Kasumi-1 (cell line): ENCODE measurements around the gene FAM89B.

Experiments used
- DNase-seq, 2 experiments: peaks; one replicate each; lab custom pipeline; 2025; lab: John Stamatoyannopoulos, UW

The FAM89B gene

DNA sequence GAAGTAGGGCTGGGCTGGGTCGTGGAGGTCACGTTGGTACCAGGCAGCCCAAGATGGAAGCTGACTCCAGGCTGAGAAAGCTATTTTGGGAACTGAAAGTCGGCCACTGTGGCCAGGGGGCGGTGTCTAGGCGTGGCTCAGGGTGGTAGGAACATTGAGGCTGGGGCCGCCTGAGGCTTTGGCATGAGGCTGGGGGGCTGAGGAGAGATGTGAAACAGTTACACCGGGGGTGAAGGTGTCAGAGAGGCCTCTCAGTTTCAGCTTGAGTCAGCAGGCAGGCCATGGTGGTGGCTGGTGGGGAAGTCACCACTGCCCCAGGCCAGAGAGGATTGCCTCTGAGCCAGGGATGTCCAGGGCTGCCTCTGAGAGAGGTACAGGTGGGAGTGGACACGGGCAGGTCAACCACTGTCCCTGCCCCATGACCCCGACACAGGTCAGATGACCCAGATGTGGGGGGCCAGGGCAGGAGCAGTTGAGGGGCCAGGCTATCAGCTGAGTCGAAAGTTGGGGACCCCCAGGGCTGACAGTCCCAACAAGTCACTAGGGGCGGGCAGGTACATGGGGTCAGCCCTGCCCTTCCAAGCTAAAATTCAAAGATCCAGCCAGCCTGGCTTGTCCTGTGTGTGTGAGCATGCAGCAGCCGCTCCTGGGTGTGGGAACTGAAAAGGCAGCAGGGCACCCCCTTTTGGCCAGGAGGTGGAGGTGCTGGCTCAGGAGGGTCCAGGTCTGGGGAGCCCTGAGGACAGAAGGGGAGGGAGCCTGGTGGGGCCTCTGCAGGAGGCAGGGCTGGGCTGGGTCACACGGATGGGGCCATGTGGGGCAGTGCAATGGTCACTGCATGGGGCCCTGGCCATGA lies 16.1 kb downstream of the FAM89B start:
- peak; percentile 69 to 71 for DNase-seq

DNA sequence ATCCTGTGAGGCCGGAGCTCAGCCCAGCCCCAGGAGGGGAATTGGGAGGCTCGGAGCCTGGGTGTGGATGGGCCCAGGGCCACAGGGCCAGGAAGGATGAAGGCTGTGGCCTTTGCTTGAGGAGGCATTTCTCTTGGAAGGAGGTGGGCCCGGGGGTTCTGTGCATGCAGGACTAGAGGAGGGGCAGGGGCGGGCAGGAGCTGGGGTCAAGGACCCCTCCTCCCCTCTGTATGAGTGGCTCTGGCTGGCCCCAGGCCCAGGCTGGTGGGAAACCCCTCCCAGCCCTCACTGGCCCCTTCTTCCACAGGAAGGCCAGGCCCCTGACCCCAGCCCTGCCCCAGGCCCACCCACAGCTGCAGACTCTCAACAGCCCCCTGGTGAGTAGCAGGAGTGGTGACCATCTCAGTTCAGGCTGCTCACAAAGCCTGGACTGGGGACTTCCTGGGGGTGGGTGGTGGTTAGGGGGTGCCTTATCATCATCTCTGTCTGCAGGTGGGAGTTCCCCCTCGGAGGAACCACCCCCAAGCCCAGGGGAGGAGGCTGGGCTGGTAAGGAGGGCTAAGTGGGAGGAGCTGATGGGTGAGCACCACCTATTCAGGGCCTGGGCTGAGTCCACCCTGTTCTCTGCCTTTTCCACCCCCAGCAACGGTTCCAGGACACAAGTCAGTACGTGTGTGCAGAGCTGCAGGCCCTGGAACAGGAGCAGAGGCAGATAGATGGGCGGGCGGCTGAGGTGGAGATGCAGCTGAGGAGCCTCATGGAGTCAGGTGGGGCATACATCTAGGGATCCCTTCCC lies 17.3 kb downstream of the FAM89B start:
- no peak for DNase-seq

DNA sequence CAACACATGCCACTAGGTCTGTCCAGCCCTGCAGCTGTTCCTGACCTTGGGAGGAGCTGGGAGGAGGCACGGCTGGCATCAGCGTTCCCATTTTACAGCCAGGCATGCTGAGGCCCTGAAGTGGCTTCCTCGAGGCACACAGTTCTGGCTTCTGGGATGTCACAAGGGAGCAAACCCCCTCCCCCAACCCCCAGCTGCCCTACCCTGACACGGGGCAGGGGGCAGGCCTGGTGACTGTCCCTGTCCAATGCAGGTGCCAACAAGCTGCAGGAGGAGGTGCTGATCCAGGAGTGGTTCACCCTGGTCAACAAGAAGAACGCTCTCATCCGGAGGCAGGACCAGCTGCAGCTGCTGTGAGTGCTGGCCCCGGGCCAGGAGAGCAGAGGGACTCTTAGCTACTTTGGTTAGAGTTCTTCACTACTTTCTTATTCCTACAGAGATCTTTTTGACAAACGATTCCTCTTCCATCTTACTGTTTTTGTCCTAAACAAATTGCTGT lies 18.0 kb downstream of the FAM89B start:
- DNase-seq = no peak

DNA sequence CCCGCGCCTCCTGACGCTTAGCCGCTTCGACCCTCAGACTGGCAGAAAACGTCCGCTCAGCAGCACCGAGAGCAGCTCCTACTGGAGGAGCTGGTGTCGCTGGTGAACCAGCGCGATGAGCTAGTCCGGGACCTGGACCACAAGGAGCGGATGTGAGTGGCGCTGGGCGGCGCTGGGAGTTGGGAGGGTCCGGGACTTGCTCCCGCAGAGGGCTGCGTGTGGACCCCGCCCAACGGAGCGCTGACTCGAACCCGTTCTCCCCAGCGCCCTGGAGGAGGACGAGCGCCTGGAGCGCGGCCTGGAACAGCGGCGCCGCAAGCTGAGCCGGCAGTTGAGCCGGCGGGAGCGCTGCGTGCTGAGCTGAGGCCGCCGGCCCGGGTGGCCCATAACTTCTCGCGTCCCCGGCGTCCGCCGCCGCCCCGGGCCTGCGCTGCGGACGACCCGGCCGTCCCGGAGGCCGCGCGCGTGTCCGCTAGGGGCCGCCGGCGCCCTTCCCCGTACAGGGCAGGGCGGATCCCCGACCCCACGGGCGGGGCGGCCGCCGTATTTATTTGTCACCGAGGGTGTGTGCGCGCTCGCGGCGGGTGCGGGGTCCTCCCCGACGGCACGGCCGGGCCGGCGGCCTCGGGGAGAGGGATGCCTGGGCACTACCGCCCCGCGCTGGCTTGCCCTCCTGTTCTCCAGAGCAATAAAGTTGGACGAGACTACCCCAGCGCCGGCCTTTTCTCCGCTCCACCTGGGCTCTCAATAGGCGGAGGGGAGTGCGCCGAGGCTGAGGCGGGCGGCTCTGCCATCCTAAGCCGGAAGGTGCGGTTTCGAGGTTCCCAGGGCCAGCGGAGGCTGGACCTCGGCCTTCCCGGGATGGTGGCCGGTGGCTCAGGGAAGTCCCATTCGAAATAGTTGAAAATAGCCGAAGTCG lies 19.9 kb downstream of the FAM89B start:
- DNase-seq = no peak

DNA sequence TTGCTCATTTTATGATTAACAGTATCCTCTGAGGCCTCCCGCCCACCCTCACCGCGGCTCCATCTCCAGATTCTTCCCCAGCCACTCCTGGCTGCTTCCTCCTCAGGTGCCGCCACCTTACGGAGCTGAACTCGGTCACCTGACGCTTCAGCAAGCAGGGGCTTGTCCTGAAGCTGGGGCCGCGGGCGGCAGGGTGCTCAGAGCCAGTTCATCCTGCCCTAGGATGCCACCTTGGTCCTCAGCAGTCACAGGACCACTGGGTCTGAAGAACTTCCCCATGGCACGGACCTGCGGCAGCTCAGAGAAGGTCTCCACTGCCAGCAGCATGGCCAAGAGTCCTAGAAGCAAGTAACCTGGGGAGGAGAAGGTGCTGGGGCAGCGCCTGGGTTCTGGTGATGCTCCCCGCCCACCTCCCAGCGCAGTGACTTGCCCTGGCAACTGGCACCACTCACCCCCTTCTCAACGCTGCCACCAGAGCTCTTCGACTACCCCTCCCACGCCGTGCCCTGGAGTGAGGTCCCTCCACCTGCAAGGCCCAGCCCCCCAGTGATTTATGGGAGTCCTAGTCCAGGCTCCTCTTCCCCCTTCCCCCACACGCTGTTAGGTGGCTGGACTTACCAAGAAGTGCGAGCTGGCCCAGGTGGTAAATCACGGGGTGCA lies 20.6 kb downstream of the FAM89B start:
- no peak for DNase-seq

DNA sequence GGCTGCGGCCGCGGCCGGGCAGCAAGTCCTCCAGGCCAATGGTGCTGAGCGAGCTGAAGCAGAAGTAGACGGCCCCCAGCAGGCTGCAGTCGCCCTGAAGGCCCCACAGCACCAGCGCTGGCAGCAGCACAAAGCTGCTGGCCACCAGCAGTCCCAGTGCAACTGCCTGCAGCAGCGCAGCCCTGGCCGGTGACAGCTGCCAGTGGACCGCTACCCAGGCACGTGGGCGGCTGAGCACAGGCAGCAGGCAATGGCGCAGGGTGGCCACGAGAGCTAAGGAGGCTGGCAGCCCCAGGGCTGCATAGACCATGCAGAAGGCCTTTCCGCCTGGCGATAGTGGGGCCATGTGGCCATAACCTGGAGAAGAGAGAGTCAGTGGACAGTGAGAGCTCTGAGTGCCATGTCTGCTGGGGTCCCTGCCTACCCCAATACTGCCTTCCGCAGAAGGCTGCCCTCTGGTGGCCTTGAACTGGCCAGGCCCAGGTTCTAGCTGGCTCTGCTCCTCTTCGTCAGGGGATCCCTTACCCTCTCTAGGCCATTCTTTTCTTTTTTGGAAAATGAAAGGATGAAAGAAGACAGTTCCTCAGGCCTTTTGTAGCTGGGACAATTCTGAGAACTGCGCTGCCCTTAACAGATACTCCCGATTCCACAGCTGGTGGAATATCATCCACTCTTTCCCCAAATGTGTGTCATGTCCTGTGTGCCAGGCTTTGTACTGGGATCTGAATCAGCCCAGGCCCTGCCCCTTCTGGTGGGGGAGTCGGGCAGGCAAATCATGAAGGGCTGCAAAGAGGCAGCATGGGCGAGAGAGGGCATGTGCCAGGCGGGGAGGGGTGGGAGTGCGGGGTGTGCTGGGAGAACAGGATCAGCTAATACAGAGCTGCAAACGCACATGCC lies 21.4 kb downstream of the FAM89B start:
- DNase-seq = peak; percentile 32 to 37

DNA sequence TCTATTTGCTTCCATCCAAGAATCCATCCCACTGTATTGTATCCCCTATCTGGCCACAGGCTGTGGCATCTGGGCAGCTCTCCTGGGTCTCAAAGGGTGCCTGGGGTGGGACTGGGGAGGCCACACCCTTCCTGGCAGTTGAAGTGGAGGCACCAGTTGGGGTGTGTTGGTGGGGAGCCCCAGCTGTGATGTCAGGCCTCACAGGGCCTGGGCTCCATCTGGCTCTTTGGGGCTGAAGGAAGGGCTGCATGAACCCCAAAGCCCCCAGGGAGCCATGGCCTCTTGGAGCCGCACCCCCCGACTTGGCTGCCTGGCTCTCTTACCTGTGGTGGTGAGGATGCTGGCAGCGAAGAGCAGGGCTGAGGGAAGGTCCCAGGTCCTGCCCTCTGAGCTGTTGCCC lies 22.8 kb downstream of the FAM89B start:
- no peak for DNase-seq

DNA sequence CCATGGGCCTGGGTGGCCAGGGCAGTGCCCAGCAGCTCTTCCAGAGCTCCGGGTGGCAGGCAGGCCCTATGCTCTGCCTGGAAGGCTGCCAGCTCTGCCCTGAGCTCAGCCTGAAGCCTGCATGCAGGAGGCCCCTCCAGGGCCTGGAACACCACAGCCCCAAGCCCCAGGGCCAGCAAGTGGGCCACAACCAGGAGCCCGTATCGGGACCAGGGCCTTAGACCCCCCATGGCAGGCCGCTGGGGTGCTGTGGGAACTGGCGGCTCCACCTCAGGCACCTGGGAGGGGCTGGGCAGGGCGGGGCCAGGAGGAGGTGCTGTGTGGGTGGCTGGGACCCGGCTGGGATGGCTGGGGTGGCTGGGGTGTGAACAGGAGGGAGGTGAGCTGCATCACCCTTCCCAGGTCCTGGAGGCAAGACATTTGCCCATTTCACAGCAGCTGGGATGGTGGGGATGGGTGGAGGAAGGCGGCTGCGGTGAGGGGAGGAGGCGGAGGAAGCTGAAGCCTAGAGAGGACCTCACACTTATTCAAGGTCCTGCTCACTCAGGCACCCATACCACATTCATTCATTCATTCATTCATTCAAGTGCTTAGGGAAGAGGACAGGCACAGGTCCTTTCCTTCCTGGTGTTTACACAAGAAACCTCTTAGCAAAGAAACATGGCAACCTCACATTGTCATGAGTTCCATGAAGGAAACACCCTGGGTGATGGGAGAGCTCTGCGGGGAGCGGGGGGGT lies 23.4 kb downstream of the FAM89B start, which contains the start of gene KCNK7:
Gene KCNK7 (minus strand): TSS at position 258 of the 739 bp plus-strand sequence. CDS start 28 bp downstream, at position 230.
- no peak for DNase-seq

DNA sequence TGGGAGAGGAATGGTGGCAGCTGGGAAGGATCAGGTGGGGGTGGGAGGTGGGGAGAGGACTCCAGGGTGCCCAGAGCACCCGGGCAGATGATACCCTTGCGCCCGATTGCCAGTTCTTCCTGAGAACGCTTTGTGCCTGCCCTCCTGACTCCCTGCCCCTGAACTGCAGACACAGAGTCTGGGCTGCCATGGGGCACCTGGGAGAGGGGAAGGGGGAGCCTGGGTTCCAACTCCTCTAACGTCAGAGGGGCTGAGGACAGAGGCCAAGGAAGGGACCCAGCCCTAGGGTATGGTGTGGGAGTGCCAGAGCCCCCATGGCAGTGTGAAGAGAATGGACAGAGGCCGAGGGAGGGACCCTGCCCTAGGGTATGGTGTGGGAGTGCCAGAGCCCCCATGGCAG lies 24.2 kb downstream of the FAM89B start:
- no peak for DNase-seq

DNA sequence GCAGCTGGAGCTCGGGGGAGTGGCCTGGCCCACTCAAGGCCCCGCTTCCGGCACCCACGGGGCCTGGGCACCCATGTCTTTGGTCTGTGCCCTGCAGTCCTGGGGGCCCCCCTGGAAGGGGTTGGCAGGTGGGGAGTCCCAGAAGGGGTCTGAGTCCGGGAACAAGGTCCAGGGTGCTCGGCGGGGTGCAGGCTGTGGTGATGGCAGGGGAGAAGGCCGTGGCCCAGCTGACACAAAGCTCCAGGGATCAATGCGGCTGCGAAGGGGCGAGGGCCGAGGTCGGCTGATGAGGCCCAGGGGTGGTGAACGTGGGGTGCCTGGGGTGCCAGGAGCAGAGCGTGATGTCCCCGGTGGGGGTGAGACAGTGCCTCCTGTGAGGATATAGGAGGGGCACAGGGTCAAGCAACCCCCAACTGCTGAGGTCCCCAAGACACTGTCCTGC lies 25.9 kb downstream of the FAM89B start:
- DNase-seq = no peak

DNA sequence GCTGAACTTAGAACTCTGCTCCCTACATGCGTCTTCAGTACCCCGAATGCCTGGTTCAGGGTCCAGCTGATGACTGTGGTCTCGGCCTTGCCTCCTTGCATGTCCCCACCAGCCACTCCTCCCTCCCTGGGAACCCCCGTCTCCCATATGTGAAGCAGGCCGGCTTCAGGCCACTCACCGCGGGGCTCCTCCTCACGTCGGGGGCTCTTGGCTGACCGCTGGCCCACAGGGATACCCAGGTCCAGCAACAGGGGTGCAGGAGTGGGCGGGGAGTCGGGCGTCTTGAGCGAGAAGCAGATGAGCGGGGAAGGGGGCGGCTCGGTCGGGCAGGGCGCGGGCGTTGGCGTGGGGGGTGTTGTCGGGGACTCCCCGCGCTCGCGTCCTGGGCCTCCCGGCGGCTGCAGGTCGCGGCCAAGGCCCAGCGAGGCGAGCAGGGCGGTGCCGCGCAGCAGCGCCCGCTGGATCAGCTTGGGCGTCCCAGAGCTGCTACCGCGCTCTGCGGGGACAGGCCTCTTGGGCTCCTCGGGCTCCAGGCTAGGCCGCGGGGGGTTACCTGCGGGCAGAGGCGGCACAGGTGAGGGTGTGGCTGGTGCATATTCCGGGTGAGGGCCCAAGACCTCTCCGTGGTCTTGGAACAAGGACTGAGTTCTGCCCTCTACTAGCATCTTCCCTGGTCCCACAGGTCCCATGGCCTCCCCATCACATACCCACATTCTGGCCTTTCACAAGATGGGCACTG lies 27.0 kb downstream of the FAM89B start:
- no peak for DNase-seq

DNA sequence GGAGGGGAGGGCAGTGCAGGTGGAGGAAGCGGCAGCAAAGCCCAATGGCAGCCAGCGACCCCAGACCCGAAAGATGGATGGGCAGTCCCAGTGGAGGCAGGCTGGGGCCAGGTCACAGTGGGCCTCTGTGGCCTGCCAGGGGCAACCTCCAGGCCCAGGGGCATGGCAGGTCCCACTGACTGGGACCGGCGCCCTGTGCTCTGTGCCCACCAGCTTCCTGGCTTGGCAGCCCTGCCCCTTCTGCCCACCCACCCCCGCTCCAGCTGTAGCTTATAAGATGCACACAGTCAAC lies 27.6 kb downstream of the FAM89B start:
- DNase-seq = no peak

DNA sequence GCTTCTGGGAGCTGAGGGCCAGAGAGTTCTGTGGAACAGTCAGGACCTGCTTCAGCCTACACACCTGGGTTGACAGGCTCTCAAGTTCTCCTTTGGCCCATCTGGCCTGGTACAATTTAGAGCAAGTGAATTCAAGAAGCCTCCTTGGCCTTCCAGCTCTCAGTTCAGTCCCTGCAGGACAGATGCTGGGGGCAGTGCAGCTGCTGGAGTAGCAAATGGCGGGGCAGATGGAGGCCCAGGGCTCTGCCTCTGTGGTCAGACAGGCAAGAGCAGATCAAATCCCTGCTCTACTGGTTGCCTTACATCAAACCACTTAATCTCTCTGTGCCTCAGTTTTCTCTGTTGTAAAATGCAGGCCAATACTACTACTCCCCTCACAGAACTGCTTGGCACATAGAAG lies 31.9 kb downstream of the FAM89B start:
- no peak for DNase-seq

DNA sequence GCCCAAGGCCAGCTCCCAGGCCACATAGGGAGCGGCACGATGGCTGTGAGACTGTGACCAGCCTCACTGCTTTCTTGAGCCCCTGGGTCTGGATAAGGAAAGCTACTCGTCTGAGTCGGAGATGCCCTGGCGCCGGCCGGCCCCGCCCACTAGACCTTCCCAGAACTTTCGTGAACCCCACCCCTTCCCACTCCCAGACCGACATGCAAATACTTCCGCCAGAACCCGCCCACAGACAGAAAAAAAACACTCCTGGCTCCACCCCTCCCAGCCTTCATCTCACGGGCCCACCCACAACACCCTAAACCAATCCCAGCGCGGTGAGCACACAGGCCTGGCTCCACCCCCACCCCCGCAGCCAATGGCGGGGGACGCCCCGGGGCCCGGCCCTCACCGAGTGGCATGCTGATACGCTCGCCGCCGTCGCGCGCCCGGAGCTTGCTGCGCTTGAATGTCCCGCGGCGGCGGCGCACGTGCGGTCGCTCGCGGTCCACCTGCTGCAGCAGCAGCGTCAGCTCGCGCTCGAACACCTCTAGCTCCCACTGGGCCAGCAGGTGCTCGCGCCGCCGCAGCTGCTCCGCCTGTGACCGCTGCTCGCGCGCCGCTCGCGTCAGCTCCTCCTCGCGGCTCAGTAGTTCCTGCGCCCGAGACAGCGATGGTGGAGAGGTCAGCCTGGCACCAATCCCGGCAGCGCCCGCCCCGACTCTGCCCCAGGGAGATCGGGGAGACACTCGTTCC lies 34.7 kb downstream of the FAM89B start:
- no peak for DNase-seq

DNA sequence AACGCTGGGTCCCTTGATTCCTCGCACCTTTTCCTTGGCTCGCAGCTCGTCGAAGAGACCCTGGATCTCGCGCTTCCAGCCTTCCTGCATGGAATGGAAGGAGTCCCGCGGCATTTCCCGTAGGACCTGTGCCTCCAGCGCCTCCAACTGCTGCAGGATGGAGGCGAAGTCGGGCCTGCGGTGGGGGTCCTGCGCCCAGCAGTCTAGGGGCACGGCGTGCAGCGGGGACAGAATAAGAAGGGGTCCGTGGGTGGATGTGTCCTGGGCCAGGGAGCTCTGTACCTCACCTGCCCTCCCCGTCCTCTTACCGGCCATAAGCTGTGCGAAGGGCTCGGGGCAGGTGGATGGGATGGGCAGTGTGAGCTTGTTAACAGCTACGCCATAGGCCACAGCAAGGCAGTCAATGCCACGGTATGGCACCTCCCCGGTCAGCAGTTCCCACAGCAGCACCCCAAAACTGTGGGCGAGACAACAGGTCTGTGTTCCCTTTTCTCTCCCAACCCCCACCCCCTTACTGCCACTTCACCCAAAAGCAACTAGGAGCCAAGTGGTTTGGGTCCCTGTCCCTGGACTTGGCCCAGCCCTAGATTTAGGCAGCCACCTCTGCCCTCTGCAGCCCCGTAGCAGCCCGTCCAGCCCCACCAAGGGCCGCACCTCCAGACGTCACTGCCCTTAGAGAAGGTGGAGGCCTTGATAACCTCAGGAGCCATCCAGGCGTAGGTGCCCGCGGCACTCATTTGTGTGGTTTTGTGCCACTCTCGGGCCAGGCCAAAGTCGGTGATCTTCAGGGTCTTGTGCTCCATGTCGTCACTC lies 35.5 kb downstream of the FAM89B start:
- DNase-seq = no peak

DNA sequence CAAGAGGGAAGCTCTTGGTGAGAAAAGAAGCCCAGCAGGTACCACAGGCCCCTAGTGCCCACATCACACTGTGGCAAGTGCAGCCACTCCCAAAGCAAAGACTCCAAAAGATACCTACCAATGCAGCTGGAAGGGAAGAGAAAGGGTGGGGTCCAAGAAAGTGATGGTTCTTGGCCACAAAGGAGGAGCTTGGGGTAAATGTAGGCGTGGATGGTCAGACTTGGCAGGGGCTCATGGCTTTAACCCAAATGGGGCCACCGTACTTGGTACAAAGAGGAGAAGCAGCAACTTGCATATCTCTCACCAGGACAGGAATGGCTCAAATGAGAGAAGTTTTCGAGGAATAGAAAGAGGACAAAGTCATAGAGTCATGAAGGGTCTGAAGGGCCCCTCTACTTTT lies 36.9 kb downstream of the FAM89B start:
- DNase-seq = no peak

DNA sequence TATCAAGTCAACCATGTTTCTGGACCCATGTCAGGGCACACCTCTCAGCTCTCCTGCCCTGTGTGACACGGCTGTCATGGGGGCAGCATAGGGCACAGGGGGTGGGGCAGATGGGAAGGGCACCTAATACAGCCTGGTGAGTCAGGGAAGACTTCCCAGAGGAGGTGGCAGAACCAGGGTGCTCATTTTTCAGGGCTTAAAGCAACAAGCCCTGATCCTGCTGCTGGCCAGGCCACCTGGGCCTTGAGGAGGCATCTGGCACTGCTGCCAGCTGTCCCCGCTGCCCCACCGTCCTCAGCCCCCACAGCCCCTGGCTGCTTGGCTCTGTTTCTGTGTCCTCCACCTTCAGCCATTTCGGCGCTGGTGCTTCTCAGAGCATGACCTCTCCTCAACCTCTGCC lies 37.3 kb downstream of the FAM89B start:
- DNase-seq = no peak
